Immature natural killer cell (primary cell): ENCODE data around the gene RETREG2. TPM values are rescaled to one million over a fixed set of nuclear protein-coding genes. Genes with fewer than 3 reads are reported as not detected.

Experiments used
- DNase-seq, 3 donors: peaks; one replicate each; pipeline ENCODE4 v3.0.0; 2022; ENCODE audit warnings: mixed read lengths in 1 of 3
- H3K27ac Mint-ChIP-seq, 6 donors: one replicate each; pipeline ENCODE4 v1.8.0; 2020; ENCODE audit warnings: mixed read lengths in 6 of 6, mild to moderate bottlenecking in 5 of 6, inconsistent platforms in 4 of 6, moderate library complexity in 3 of 6
- H3K27me3 Mint-ChIP-seq, 3 donors: one replicate each; pipeline ENCODE4 v1.8.0; 2020 to 2021; ENCODE audit warnings: low read depth in 3 of 3, mild to moderate bottlenecking in 3 of 3, mixed read lengths in 3 of 3, moderate library complexity in 3 of 3, inconsistent platforms in 1 of 3
- H3K36me3 Mint-ChIP-seq, 3 donors: one replicate each; pipeline ENCODE4 v1.8.0; 2020; ENCODE audit warnings: mixed read lengths in 3 of 3, inconsistent platforms in 2 of 3, mild to moderate bottlenecking in 2 of 3
- H3K4me1 Mint-ChIP-seq, 2 donors: one replicate each; pipeline ENCODE4 v1.8.0; 2020; ENCODE audit warnings: inconsistent platforms in 2 of 2, mild to moderate bottlenecking in 2 of 2, mixed read lengths in 2 of 2, moderate library complexity in 1 of 2
- H3K4me3 Mint-ChIP-seq, 5 donors: one replicate each; pipeline ENCODE4 v1.8.0; 2020; ENCODE audit warnings: mild to moderate bottlenecking in 5 of 5, mixed read lengths in 5 of 5, inconsistent platforms in 3 of 5, moderate library complexity in 3 of 5
- H3K9me3 Mint-ChIP-seq, 6 donors: one replicate each; pipeline ENCODE4 v1.8.0; 2020; ENCODE audit warnings: mild to moderate bottlenecking in 6 of 6, mixed read lengths in 6 of 6, inconsistent platforms in 4 of 6, moderate library complexity in 3 of 6
- polyA plus RNA-seq, 3 donors: library from polyadenylated mRNA; unstranded; fragments of 300-500 nt; fragmentation: Illumina TruSeq; gene quantifications; one replicate each; pipeline ENCODE4 v1.2.3, GENCODE V29; 2021

The RETREG2 gene
- polyA plus RNA-seq = 10 to 100 TPM; 51.2 to 88.6 (median 58.6) TPM

- peak; percentile 84 to 90 (median 88) for DNase-seq
- Mint-ChIP-seq H3K9me3 (no peaks in the 10 kb centered on the region), H3K27ac (peak within 1 kb of the TSS; percentile 98 to 100 (median 98)), H3K36me3 (peaks cover 11 to 33% (median 11%) of the 10 kb centered on the region in 3 donors), H3K27me3 (peaks cover 16 to 28% (median 18%) of the 10 kb centered on the region in 3 donors), H3K4me1 (peaks cover 46 to 58% of the 10 kb centered on the region in 2 donors), H3K4me3 (peak within 1 kb of the TSS; percentile 90 to 97 (median 97))
Measured at GRCh38 chr2:219177552-219178376, at the start of gene RETREG2. Gene RETREG2, plus strand, starts transcription at chr2:219178275. Its CDS starts 78 bp downstream, at chr2:219178353.

GRCh38 chr2:219128396-219128795, 49.7 kb upstream of the RETREG2 start:
- no peaks in the 10 kb centered on the region for H3K9me3 Mint-ChIP-seq
- peak overlapping the region in 1 of 6 donors; percentile 65 for H3K27ac Mint-ChIP-seq
- H3K4me1 Mint-ChIP-seq = peaks cover 26 to 41% of the 10 kb centered on the region in 2 donors
- peaks cover 0 to 15% (median 12%) of the 10 kb centered on the region in 3 donors for H3K36me3 Mint-ChIP-seq
- H3K4me3 Mint-ChIP-seq = no peak overlapping the region
- DNase-seq = no peak
- peaks cover 3 to 6% (median 5%) of the 10 kb centered on the region in 3 donors for H3K27me3 Mint-ChIP-seq

- no peak overlapping the region for H3K4me3 Mint-ChIP-seq
- H3K36me3 Mint-ChIP-seq = peaks cover 0 to 16% (median 15%) of the 10 kb centered on the region in 3 donors
- H3K27ac Mint-ChIP-seq = no peak overlapping the region
Measured at GRCh38 chr2:219129589-219129988, 48.5 kb upstream of the RETREG2 start.

GRCh38 chr2:219131327-219131726, 46.7 kb upstream of the RETREG2 start:
- DNase-seq = no peak
- H3K4me3 Mint-ChIP-seq = no peak overlapping the region
- peaks cover 0 to 16% (median 15%) of the 10 kb centered on the region in 3 donors for H3K36me3 Mint-ChIP-seq
- H3K4me1 Mint-ChIP-seq = peaks cover 4 to 19% of the 10 kb centered on the region in 2 donors
- H3K9me3 Mint-ChIP-seq = no peaks in the 10 kb centered on the region
- no peak overlapping the region for H3K27ac Mint-ChIP-seq
- H3K27me3 Mint-ChIP-seq = peaks cover 0 to 2% (median 0%) of the 10 kb centered on the region in 3 donors

More at GRCh38 chr2:219129589-219129988, 48.5 kb upstream of the RETREG2 start:
- H3K4me1 Mint-ChIP-seq = peaks cover 14 to 36% of the 10 kb centered on the region in 2 donors
- no peak for DNase-seq
- H3K9me3 Mint-ChIP-seq = no peaks in the 10 kb centered on the region
- peaks cover 0 to 2% (median 0%) of the 10 kb centered on the region in 3 donors for H3K27me3 Mint-ChIP-seq

- no peak for DNase-seq
- Mint-ChIP-seq H3K4me1 (peaks cover 4 to 18% of the 10 kb centered on the region in 2 donors), H3K27ac (no peak overlapping the region), H3K4me3 (no peak overlapping the region), H3K27me3 (peaks cover 0 to 2% (median 0%) of the 10 kb centered on the region in 3 donors), H3K36me3 (peaks cover 0 to 15% (median 12%) of the 10 kb centered on the region in 3 donors), H3K9me3 (no peaks in the 10 kb centered on the region)
Measured at GRCh38 chr2:219131744-219132143, 46.3 kb upstream of the RETREG2 start.

- H3K27me3 Mint-ChIP-seq = no peaks in the 10 kb centered on the region
- no peak overlapping the region for H3K27ac Mint-ChIP-seq
- DNase-seq = no peak
- peaks cover 6 to 22% (median 20%) of the 10 kb centered on the region in 3 donors for H3K36me3 Mint-ChIP-seq
- peaks cover 0 to 11% of the 10 kb centered on the region in 2 donors for H3K4me1 Mint-ChIP-seq
- no peak overlapping the region for H3K4me3 Mint-ChIP-seq
- no peaks in the 10 kb centered on the region for H3K9me3 Mint-ChIP-seq
Measured at GRCh38 chr2:219133976-219134375, 44.1 kb upstream of the RETREG2 start.

GRCh38 chr2:219140722-219141121, 37.4 kb upstream of the RETREG2 start:
- no peak for DNase-seq
- no peaks in the 10 kb centered on the region for H3K4me1 Mint-ChIP-seq
- peak overlapping the region in 1 of 6 donors; percentile 4 for H3K27ac Mint-ChIP-seq
- no peak overlapping the region for H3K4me3 Mint-ChIP-seq
- H3K36me3 Mint-ChIP-seq = peaks cover 30 to 61% (median 37%) of the 10 kb centered on the region in 3 donors
- no peaks in the 10 kb centered on the region for H3K27me3 Mint-ChIP-seq
- H3K9me3 Mint-ChIP-seq = no peaks in the 10 kb centered on the region

- Mint-ChIP-seq H3K27ac (no peak overlapping the region), H3K4me3 (no peak overlapping the region), H3K4me1 (no peaks in the 10 kb centered on the region), H3K27me3 (no peaks in the 10 kb centered on the region), H3K9me3 (no peaks in the 10 kb centered on the region), H3K36me3 (peaks cover 41 to 71% (median 47%) of the 10 kb centered on the region in 3 donors)
- no peak for DNase-seq
Measured at GRCh38 chr2:219142329-219142728, 35.7 kb upstream of the RETREG2 start.

GRCh38 chr2:219149667-219150066, 28.4 kb upstream of the RETREG2 start:
- no peaks in the 10 kb centered on the region for H3K27me3 Mint-ChIP-seq
- H3K27ac Mint-ChIP-seq = no peak overlapping the region
- peaks cover 22 to 51% (median 30%) of the 10 kb centered on the region in 3 donors for H3K36me3 Mint-ChIP-seq
- H3K9me3 Mint-ChIP-seq = no peaks in the 10 kb centered on the region
- H3K4me3 Mint-ChIP-seq = no peak overlapping the region
- no peak for DNase-seq
- no peaks in the 10 kb centered on the region for H3K4me1 Mint-ChIP-seq

GRCh38 chr2:219155054-219155644, 22.9 kb upstream of the RETREG2 start:
- H3K36me3 Mint-ChIP-seq = peaks cover 16 to 30% (median 23%) of the 10 kb centered on the region in 3 donors
- no peak overlapping the region for H3K4me3 Mint-ChIP-seq
- peaks cover 2 to 3% (median 2%) of the 10 kb centered on the region in 3 donors for H3K27me3 Mint-ChIP-seq
- no peaks in the 10 kb centered on the region for H3K9me3 Mint-ChIP-seq
- H3K4me1 Mint-ChIP-seq = peaks cover 6 to 8% of the 10 kb centered on the region in 2 donors
- H3K27ac Mint-ChIP-seq = no peak overlapping the region
- DNase-seq = peak; percentile 59 to 65 (median 64)

- Mint-ChIP-seq H3K27ac (no peak overlapping the region), H3K9me3 (no peaks in the 10 kb centered on the region)
Measured at GRCh38 chr2:219157396-219157795, 20.7 kb upstream of the RETREG2 start.

GRCh38 chr2:219158025-219158424, 20.1 kb upstream of the RETREG2 start:
- DNase-seq = no peak
- Mint-ChIP-seq H3K27me3 (peaks cover 6 to 7% (median 6%) of the 10 kb centered on the region in 3 donors), H3K27ac (no peak overlapping the region), H3K36me3 (peaks cover 16 to 25% (median 18%) of the 10 kb centered on the region in 3 donors), H3K4me1 (peaks cover 15 to 21% of the 10 kb centered on the region in 2 donors), H3K4me3 (no peak overlapping the region), H3K9me3 (no peaks in the 10 kb centered on the region)

More at GRCh38 chr2:219157396-219157795, 20.7 kb upstream of the RETREG2 start:
- Mint-ChIP-seq H3K36me3 (peaks cover 16 to 25% (median 18%) of the 10 kb centered on the region in 3 donors), H3K27me3 (peaks cover 6 to 7% (median 6%) of the 10 kb centered on the region in 3 donors), H3K4me1 (peaks cover 15 to 21% of the 10 kb centered on the region in 2 donors), H3K4me3 (no peak overlapping the region)
- DNase-seq = no peak

- Mint-ChIP-seq H3K27ac (no peak overlapping the region), H3K4me1 (peaks cover 15 to 21% of the 10 kb centered on the region in 2 donors), H3K4me3 (peak overlapping the region in 2 of 5 donors; percentile 0 to 24)
Measured at GRCh38 chr2:219158586-219158985, 19.5 kb upstream of the RETREG2 start.

More at GRCh38 chr2:219158586-219158985, 19.5 kb upstream of the RETREG2 start:
- no peak for DNase-seq
- Mint-ChIP-seq H3K27me3 (peaks cover 6 to 7% (median 6%) of the 10 kb centered on the region in 3 donors), H3K9me3 (no peaks in the 10 kb centered on the region), H3K36me3 (peaks cover 12 to 22% (median 14%) of the 10 kb centered on the region in 3 donors)
